Astrocyte (in vitro differentiated cells and primary cell): Measurements from ENCODE around the gene UGT1A10.

Experiments used
- CTCF ChIP-seq: IDR thresholded peaks from 2 replicates; pipeline ENCODE4 v1.5.1; 2011; ENCODE audit warnings: low read depth, mild to moderate bottlenecking, inconsistent platforms, low read length, moderate library complexity; ENCODE audit not compliant: insufficient read depth
- EZH2 ChIP-seq: IDR thresholded peaks from 2 replicates; pipeline ENCODE4 v1.6.1; 2012; ENCODE audit warnings: mild to moderate bottlenecking, low read length, inconsistent platforms; ENCODE audit not compliant: insufficient read depth

- TF ChIP-seq CTCF (no peak), EZH2 (no peak)
Measured at GRCh38 chr2:233779722-233780121, 143.5 kb downstream of the UGT1A10 start.
